ENCODE results near the gene HOXC6.

The HOXC6 gene

DNA sequence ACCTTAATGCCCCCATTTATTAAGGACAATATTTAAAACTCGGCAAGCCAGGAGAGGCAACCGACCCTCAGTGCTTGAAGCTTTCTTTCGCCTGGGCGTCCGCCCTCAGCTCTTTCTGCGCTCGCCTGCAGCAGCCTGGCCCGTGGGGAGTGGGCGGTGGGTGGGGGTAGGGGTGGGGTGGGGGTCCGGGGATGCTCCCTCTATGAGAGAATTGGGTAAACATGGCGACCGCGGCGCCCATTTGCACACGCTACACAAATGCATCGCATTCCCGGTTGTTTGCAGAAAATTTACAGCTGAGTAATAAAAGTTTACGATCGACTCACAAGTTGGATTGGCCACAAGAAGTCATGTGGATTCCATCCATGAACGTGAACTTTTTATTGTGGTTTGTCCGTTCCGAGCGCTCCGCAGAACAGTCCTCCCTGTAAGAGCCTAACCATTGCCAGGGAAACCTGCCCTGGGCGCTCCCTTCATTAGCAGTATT, 11.7 kb upstream of the HOXC6 start:
- DNase-seq = peak; percentile 86

DNA sequence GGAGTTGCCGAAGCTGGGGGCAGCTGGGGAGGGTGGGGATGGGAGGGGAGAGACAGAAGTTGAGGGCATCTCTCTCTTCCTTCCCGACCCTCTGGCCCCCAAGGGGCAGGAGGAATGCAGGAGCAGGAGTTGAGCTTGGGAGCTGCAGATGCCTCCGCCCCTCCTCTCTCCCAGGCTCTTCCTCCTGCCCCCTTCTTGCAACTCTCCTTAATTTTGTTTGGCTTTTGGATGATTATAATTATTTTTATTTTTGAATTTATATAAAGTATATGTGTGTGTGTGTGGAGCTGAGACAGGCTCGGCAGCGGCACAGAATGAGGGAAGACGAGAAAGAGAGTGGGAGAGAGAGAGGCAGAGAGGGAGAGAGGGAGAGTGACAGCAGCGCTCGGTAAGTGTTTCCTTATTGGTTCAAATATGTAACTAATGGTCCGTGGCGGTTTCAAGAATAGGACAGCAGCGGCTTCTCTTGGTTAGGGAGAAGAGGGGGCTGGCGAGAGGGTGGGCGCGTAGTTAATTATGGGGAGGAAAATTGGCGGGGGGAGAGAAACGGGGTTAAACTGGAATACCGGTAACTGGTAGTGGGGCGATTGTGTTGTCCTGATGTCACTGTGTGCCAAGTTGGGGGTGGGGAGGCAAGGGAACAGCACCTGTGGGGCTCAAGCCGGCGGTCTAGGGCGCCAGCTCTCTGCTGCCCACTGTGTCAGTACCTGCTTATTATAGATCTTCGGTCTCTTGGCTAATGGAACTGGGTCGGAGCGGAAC, 11.0 kb upstream of the HOXC6 start:
- DNase-seq = peak; percentile 75

DNA sequence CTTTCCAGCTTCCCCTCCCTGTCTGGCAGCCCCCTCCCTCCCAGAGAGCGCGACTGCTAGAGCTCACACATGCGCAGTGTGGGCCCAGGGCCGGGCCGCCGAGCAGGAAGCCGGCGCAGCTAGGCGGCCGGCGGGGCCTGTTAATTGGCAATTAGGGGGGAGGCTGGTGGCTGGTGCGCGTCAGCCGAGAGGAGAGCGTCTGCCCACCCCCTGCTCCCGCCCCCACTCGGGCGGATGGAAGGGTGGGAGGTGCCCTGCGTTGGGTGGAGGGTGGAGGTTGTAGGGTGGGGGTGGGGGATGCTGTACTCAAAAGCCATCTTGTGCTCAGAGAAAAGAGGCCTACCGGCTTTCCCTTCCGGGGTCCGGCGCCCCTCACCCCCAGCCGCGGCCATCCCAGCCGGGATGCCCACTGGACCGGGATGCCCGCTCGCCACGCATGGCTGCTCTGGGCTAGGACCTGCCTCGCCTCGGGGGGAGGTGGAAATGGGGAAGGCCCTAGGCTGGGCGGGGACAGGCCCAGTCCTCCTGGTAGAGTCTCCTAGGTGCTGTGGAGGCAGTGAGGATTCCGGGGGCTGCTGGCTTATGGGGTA, 10.3 kb upstream of the HOXC6 start:
- DNase-seq = peak; percentile 96

DNA sequence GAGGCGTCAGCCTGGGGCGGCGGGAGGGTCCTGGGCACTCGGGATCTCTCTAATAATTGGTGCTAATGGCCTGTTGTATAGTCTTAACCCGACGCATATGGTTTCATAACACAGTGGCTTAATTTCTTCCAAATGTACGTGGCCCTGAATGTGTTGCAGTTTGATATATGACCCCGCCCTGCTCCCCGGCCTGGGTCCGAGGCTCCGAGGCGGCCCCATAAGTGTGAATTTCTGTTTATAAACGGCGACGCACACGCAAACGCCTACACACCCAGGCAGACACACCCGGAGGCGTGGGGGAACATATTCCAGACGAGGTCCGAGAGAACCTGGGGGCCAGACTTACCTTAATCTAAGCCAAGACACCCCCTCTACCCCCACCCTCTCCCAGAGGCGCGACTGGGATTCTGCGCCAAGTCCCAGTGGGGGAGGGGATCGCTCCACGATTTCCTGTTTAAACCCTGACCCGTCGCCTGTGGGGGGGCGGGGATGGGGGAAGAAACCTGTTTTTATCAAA, 9.7 kb upstream of the HOXC6 start:
- peak; percentile 66 for DNase-seq

DNA sequence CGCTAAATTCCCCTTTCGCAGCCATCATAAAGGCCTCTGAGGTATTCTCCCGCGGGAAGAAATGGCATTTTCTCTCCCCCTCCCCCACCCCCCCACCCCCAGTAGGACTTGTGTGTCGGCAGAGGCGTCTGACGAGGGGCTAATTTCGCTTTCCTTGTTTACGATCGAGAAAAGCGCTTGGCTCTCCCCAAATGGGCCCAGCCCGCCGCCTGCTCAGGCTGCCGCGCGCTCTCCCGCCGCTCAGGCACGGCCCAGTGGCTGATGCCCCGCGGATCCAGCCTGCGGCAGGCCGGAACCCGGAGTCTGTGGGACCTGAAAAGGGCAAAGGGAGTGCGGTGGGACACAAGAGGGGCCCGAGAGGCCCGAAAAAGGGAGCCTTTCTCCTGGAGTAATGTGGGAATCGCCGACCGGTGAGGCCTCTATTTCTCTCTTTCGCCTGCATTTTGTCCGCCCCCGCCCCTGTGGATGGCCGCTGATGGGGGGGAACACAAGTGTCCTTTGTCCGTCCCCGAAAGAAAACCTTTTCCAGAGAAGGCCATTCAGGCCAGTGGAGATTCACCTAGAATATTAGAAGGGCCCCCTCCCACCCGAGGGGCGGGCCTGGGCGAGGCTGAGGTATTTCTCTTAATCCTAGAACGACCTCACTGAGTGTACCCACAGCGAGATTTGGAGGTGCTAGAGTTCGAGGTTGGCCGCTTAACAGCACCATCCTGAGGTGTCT, 9.0 kb upstream of the HOXC6 start:
- peak; percentile 57 for DNase-seq

DNA sequence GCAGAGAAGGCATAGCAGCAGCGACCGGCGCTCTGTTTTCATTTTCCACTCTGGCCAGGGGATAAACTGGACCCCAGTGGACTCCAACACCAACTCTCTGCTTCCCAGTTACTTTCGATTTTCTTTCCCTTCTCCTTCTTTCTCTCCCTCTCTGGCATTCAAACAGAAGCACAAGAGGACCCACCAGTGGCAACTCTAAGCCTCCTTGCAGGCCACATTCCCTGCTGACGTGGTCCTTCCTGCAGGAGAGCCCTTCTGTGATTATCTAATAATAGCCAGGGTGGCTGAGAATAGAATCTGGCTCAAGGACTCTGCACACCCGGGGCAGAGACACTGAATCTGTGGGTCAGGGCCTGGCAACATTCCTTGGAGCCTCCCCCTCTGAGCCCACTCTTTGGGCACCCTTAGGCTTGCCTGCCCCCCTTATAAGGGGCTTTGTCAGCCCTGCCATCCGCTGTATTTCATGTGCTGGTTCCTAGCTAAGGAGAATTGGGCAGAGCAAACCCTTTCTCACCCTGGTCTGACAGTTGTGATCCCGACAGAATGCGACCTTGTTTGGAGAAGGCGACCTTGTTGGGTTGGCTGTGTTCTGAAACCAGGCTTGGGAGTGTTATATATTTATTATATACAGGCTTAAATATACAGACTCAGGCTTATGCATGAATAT, 8.2 kb upstream of the HOXC6 start:
- no peak for DNase-seq

DNA sequence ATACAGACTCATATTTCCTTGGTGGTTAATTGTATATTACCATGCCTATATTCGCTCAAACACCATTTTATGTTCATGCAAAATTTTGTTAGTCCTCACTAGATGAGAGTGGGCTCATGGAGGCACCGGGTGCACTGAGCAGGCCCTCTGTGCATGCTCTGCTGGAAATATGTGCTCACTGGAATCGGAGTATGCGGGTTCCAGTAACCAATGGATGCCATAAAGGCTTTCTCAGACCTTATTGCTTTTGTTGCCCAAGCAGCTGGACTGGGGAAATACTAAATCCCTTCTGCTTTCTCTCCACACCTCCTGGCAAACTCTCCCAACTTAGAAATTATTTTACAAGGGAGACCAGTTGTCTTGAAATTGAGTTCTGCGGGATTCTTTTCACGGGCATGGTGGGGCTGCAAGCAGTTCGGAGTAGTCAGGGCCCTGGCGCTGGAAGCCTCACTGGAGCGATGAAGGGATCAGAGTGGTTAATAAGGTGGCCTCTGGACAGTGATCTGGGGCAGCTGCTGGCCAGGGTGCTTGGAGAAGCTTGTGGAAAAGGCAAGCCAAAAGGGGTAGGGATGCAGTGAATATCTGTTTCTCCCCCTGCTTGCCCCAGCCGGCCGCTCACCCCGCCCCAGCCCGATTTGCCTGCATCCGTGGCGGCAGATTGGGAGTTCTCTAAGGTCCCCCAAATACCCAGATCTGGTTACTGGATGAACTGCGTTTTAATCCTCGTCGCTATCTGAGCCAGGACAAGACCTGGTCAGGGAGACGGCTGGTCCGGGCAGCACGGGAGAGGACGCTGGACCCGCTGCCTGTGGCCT, 7.4 kb upstream of the HOXC6 start:
- DNase-seq = no peak

DNA sequence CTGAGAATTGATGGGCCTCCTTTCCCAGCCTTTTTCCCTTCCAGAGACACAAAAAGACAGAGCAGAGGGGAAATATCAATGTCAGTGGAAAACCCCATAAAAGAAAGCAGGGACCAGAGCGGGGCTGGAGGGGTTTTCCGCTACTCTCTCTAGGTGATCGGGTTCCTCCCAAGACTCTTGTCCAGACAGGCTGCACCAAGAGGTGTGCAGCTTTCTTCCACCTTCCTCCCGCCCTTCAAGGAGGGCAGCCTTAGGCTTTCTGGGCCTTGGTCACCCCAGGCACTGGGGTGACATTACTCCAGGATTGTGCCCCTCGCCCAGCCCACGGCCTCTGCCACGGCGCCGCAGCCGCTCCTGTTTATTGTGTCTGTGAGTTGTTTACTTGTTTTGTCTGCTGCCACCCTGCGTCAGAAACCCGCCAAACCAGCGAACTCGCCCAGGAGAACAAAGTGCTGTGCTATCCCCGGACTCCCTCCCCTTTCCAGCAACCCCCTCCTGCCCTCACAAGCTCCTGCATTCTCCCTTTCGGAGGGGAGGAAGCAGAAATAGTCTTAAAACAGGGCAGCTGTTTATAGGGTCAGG, 6.7 kb upstream of the HOXC6 start:
- DNase-seq = no peak

DNA sequence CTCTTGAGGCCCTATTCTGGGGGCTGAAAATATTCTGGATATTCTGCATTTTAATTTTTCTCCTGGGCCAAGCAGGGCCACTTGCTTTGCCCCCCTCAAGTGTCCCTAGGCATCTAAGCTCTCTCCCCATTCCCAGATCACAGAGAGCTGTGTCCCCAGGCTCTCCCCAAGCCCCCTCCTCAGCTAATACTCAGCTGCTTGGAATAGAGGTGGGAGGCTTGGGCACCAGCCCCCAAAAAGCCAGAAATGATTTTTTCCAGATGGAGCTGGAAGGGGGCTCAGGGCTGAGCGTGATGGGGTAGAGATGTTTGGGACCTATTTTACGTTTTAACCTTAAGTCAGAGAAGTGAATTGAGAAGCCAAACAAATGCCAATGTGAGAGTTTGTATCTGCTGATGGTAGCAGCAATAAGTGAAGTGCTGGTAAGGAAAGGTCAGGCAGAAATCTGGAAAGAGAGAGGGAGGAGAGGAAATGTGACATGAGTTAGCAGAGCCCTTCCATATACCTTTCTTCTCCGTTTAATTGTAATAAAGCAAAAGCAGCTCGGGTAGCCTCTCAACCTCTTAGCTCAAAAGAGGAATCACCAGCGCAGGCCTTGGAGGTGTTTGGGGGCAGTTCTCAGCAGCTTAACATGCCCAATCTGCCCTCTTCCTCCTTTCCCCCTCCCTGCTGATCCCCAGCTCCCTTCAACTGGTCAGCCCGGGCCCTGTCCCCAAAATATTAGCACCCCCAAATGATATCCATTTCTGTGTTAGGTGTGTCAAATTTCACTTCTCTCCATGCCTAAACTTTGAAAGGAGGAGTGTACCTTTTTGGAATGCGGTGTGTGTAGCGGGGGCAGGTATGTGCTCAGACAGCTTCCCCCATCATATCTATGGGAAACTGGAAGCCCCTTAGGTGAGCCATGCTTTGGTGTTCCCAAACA, 5.0 kb upstream of the HOXC6 start:
- DNase-seq = no peak

DNA sequence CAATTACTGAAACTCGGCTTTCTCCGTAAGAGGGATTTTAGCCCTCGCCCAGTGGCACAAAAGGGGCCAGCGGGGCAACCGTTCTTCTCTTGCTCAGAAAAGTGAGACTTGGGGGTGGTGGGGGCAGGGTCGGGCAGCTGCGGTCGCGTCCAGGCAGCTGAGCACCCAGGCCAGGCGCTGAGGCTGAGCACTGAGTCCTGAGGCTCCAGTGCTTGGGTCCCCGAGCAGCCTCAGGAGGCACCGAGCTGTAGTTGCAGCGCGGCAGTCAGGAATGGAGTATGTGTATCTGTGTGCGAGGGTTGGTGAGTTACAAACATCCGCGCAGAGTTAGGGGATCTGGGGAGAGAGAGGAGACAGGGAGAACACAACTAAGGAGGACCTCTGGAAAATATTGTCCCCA, 4.1 kb upstream of the HOXC6 start:
- DNase-seq = no peak

DNA sequence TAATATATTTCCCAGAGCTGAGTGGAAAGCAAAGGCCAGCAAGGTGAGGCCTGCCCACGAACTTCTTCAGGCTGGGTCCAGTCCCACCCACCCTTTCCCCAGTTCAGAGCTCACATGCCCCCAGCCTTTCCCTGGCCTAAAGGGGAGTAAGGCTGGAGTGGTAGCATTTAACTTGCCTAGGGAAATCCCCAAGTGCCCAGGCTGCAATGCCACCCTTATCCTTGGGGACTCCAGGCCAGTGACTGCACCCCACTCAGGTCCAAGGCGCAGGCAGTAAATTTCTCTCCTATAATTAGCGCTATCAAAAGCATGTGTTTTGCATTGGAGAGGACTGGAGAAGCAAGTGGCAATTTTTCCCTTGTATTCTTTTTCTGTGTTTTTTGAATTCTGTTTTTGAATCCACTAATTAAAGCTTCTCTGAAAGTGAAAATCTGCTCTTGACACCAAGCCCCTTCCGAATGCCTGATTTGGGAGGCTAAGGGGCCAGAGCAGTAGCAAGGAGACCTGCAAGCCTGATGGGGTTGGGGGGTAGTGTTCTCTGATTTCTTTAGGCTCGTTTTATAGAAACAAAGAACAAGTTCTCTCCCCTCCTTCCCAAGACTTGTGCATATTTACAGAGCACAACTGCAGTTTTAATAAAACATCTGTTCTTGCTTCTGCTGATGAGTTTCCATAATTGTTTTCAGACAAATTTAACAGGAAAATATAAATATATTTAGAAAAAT, 3.5 kb upstream of the HOXC6 start:
- no peak for DNase-seq

DNA sequence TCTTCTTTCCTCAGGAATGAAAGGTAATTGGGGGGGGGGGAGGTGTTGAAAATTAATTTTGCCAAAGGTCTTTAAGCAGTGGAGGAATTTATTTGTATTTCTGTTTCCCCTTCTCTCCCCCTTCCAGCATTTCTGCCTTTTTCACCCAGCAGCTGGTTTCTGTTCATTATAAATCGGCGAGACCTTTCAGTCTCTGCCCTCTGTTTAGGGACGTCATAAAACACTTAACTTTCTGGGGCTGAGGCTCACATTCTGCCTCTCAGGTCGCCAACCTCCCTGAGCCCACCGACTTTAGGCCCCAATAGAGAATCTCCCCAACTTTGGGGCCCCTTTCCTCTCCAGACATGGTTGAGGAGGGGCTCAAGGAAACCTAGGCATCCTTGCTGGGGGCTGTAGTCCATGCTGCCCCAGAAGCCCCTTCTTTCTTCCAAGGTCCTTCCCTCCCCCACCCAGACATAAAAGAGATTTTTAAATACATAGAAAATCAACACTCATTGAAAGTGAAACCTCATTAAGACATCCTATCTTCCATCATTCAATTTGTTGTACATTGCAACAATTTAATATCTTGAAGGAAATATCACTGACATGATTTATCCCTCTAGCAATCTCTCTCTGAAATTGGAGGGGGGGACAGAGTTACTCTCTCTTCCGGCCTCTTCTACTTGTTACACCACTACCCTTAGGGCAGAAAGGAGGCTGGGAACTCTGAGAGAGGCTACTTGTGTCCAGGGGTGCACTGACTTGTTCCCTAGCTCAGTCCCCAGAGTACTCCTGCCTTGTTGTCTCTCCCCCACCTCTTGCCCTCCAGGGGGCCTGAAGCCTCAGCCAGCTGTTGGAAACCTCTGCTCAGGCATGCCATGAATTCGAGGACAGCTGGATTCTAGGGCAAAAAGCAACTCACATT, 2.5 kb upstream of the HOXC6 start:
- DNase-seq = peak; percentile 44

DNA sequence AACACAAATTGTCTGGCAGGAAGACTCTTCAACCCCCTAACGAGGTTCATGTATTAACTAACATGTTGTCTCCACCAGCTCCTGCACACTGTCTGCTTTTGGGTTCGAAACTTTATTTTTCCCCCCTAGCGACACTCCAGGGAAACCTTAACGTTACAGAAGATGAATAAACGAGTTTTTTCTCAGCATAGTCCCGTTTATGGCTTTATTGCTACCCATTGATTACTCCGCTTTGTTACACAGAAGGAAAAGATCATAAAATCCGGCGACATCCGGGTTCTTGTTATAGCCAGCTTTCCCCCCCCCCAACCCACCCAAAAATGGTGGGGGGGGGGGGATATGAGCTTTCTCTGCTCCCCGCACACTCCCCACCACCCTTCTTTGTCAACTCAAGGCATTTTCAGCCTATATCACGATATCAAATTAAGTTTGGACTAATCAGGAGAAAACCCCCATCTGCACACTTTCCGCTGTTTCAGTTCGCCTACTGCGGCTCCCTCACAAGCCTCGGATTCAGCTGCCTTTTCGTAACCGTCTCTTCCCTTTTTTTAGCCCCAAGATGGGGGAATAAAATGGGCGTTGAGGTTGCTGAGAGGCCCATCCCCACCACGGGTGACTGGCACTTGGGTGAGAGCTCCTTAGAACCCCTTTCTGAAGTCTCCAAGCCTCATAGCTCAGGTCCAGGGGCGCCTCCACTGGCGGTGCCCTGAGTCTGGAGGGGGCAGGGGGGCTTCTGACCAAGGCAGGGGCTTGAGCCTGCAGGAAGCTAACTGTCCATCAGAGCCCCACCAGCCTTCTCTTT, 1.4 kb upstream of the HOXC6 start:
- no peak for DNase-seq

DNA sequence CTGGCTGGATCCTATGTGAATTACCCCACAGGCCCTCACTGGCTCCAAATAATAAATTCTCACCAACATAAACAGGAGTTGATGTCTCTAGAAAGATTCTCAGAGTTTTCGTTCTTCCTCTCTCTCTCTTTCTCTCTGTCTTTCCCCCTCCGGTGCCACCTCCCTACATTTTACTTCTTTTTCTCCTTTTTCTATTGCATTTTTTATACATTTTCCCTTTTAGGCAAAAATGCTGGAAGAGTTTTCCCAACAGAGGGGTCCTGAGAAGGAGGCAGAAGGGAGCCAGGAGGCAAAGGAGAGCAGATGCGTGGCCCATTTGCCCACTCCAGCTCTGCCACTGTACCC, 826 bp upstream of the HOXC6 start:
- DNase-seq = no peak

DNA sequence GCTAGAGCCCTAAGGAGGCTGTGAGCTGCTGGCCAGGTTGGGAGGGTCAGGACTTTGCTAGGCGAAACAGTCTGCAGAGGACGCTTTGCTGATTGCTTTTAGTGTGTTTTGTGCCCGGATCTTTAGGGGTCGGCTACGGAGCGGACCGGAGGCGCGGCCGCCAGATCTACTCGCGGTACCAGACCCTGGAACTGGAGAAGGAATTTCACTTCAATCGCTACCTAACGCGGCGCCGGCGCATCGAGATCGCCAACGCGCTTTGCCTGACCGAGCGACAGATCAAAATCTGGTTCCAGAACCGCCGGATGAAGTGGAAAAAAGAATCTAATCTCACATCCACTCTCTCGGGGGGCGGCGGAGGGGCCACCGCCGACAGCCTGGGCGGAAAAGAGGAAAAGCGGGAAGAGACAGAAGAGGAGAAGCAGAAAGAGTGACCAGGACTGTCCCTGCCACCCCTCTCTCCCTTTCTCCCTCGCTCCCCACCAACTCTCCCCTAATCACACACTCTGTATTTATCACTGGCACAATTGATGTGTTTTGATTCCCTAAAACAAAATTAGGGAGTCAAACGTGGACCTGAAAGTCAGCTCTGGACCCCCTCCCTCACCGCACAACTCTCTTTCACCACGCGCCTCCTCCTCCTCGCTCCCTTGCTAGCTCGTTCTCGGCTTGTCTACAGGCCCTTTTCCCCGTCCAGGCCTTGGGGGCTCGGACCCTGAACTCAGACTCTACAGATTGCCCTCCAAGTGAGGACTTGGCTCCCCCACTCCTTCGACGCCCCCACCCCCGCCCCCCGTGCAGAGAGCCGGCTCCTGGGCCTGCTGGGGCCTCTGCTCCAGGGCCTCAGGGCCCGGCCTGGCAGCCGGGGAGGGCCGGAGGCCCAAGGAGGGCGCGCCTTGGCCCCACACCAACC, 1.5 kb downstream of the HOXC6 start:
- peak; percentile 35 for DNase-seq

DNA sequence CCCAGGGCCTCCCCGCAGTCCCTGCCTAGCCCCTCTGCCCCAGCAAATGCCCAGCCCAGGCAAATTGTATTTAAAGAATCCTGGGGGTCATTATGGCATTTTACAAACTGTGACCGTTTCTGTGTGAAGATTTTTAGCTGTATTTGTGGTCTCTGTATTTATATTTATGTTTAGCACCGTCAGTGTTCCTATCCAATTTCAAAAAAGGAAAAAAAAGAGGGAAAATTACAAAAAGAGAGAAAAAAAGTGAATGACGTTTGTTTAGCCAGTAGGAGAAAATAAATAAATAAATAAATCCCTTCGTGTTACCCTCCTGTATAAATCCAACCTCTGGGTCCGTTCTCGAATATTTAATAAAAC, 2.2 kb downstream of the HOXC6 start:
- DNase-seq = no peak

DNA sequence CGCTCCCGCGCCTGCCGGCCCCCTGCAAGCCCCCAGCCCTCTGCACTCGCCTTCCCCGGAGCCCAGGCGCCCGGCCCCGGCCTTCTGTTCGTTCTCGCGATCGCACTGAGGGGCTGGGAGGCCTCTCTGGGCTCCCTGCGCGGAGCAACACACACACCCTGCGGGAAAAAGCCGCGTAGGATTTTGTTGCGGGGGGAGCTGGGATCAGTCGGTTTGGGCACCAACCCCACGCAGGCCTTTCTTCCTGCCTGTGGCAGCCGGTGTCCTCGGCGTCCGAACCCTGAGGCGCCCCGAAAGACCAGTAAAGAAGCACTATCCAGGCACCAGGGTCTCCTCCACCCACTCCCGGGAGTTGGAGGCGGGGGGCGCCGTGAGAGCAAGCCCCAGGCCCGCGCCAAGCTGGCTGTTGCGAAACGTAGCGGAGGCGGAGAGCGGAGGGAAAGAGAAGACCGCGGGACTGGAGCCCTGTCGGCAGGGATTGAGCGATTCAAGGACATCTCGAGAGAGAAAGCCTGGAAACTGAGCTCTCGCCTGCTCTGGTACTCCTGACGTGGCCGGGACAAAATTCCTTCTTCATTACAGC, 2.7 kb downstream of the HOXC6 start:
- peak; percentile 75 for DNase-seq
